IMR-90 (cell line): ENCODE results near the gene DHX29. TPM values are rescaled to one million over a fixed set of nuclear protein-coding genes. Genes with fewer than 3 reads are reported as not detected.

ENCODE experiments used
- ATAC-seq: fragments of 200-7000 bp; cut with Tn5 transposase; 2 replicates; pipeline ENCODE4 v1.9.1; 2020; ENCODE audit warnings: low read depth, mild to moderate bottlenecking, moderate library complexity
- BruUV-seq: library from RNA; stranded (reverse); fragments of 400-500 nt; replicated peaks from 2 replicates; lab custom pipeline; 2021; lab: Mats Ljungman, UMichigan
- CTCF ChIA-PET: fragments of 300-600 bp; formaldehyde crosslinking; extraction: SDS; loops from one replicate; lab custom pipeline; 2021; ENCODE audit warnings: antibody characterized with exemption; lab: Yijun Ruan, JAX
- POLR2A ChIA-PET: fragments of 300-600 bp; sonication (Branson Sonifier 250); formaldehyde crosslinking; loops from one replicate; lab custom pipeline; 2022; ENCODE audit warnings: antibody characterized with exemption; ENCODE audit not compliant: unreplicated experiment; lab: Charles Lee
- DNase-seq: peaks from one replicate; pipeline ENCODE4 v3.0.0; 2013
- H2AFZ ChIP-seq: replicated peaks from 2 replicates; pipeline ENCODE3; 2013; ENCODE audit warnings: low read length, mild to moderate bottlenecking; ENCODE audit not compliant: poor library complexity
- H2AK5ac ChIP-seq: 2 replicates; pipeline ENCODE4 v1.6.1; 2013; ENCODE audit warnings: low read depth, low read length, inconsistent platforms
- H2AK9ac ChIP-seq: replicated peaks from 2 replicates; pipeline ENCODE3; 2013; ENCODE audit warnings: mild to moderate bottlenecking, low read depth, low read length, moderate library complexity; ENCODE audit not compliant: poor library complexity
- H2BK120ac ChIP-seq: 2 replicates; pipeline ENCODE4 v1.6.1; 2013; ENCODE audit warnings: low read depth, low read length, inconsistent platforms
- H2BK15ac ChIP-seq: 3 replicates; pipeline ENCODE4 v1.6.1; 2013; ENCODE audit warnings: low read depth, low read length, inconsistent platforms
- H2BK20ac ChIP-seq: 2 replicates; pipeline ENCODE4 v1.6.1; 2013; ENCODE audit warnings: low read depth, mild to moderate bottlenecking, inconsistent platforms, low read length, moderate library complexity
- H2BK5ac ChIP-seq: 2 replicates; pipeline ENCODE4 v1.6.1; 2013; ENCODE audit warnings: mild to moderate bottlenecking, low read depth, low read length, inconsistent platforms; ENCODE audit not compliant: poor library complexity, severe bottlenecking
- H3K14ac ChIP-seq: replicated peaks from 2 replicates; pipeline ENCODE4 v1.6.1; 2013; ENCODE audit warnings: low read depth, low read length, inconsistent platforms
- H3K18ac ChIP-seq: 2 replicates; pipeline ENCODE4 v1.6.1; 2013; ENCODE audit warnings: low read depth, low read length, control low read depth
- H3K23ac ChIP-seq: 2 replicates; pipeline ENCODE4 v1.6.1; 2013; ENCODE audit warnings: low read depth, low read length, inconsistent platforms
- H3K27ac ChIP-seq: 2 replicates; pipeline ENCODE4 v1.5.1; 2013; ENCODE audit warnings: mild to moderate bottlenecking, control low read depth, low read length; ENCODE audit not compliant: insufficient read depth
- H3K27me3 ChIP-seq: 2 replicates; pipeline ENCODE4 v1.6.1; 2013; ENCODE audit warnings: low read length; ENCODE audit not compliant: control insufficient read depth, insufficient read depth
- H3K36me3 ChIP-seq: 2 replicates; pipeline ENCODE4 v1.6.1; 2013; ENCODE audit warnings: low read length, mixed read lengths; ENCODE audit not compliant: control insufficient read depth, insufficient read depth
- H3K4ac ChIP-seq: 2 replicates; pipeline ENCODE4 v1.6.1; 2013; ENCODE audit warnings: low read depth, low read length, inconsistent platforms
- H3K4me1 ChIP-seq: 2 replicates; pipeline ENCODE4 v1.6.1; 2013; ENCODE audit warnings: low read length, mixed read lengths; ENCODE audit not compliant: control insufficient read depth, insufficient read depth
- H3K4me2 ChIP-seq: 2 replicates; pipeline ENCODE4 v1.6.1; 2013; ENCODE audit warnings: low read depth, mild to moderate bottlenecking, control low read depth, low read length, moderate library complexity
- H3K4me3 ChIP-seq: 2 replicates; pipeline ENCODE4 v1.5.1; 2013; ENCODE audit warnings: low read depth, mild to moderate bottlenecking, control low read depth, low read length, moderate library complexity; ENCODE audit not compliant: insufficient read depth
- H3K56ac ChIP-seq: 2 replicates; pipeline ENCODE4 v1.6.1; 2013; ENCODE audit warnings: low read length, inconsistent platforms; ENCODE audit not compliant: insufficient read depth; ENCODE audit errors: extremely low read depth
- H3K79me1 ChIP-seq, 2 experiments: 2 replicates each; pipeline ENCODE4 v1.6.1; 2013; ENCODE audit warnings: low read length in 2 of 2, inconsistent platforms in 1 of 2, low read depth in 1 of 2
- H3K9ac ChIP-seq: 2 replicates; pipeline ENCODE4 v1.6.1; 2013; ENCODE audit warnings: low read depth, low read length, control low read depth
- H3K9me1 ChIP-seq: 2 replicates; pipeline ENCODE4 v1.6.1; 2013; ENCODE audit warnings: low read length, inconsistent platforms; ENCODE audit not compliant: insufficient read depth
- H3K9me3 ChIP-seq: 2 replicates; pipeline ENCODE4 v1.6.1; 2013; ENCODE audit warnings: low read length; ENCODE audit not compliant: control insufficient read depth, insufficient read depth
- H4K20me1 ChIP-seq: 2 replicates; pipeline ENCODE4 v1.6.1; 2013; ENCODE audit warnings: low read length, inconsistent platforms; ENCODE audit not compliant: insufficient read depth
- H4K5ac ChIP-seq: 2 replicates; pipeline ENCODE4 v1.6.1; 2013; ENCODE audit warnings: mild to moderate bottlenecking, low read depth, low read length, control low read depth
- H4K8ac ChIP-seq, 2 experiments: 2 replicates each; pipeline ENCODE4 v1.6.1; 2013; ENCODE audit warnings: low read depth in 2 of 2, low read length in 2 of 2, control low read depth in 1 of 2, inconsistent platforms in 1 of 2
- H4K91ac ChIP-seq: 2 replicates; pipeline ENCODE4 v1.6.1; 2013; ENCODE audit warnings: low read depth, low read length, inconsistent platforms; ENCODE audit not compliant: insufficient read depth
- CEBPB ChIP-seq: IDR thresholded peaks from 2 replicates; pipeline ENCODE4 v1.6.1; 2012; ENCODE audit warnings: low read depth, low read length, improper control_type of control experiment
- WGBS, 2 experiments: methylation state at CpG; one replicate each; pipeline versions ENCODE4 v1.1.5 to v1.1.7; 2013; ENCODE audit warnings: missing lambda C conversion rate in 2 of 2; ENCODE audit not compliant: insufficient read length in 1 of 2; ENCODE audit errors: extremely low coverage in 2 of 2; 5-methylcytosine and 5-hydroxymethylcytosine counted together
- dilution Hi-C: fragments of 300-500 bp; cut with HindIII; formaldehyde crosslinking; loops from one replicate; pipeline ENCODE4 v1.14.3; 2018; ENCODE audit warnings: low sequenced_read_pairs; ENCODE audit not compliant: unreplicated experiment
- in situ Hi-C: fragments of 300-500 bp; cut with MboI; formaldehyde crosslinking; loops from 3 replicates; pipeline ENCODE4 v1.14.3; 2019; ENCODE audit warnings: low sequenced_read_pairs, inconsistent platforms, mixed read lengths
- intact Hi-C: fragments of 100-400 bp; cut with micrococcal nuclease; formaldehyde crosslinking; loops from 2 replicates; pipeline ENCODE4 v1.10.0; 2022
- polyA plus RNA-seq, 3 experiments: library from polyadenylated mRNA; depleted of rRNA; stranded (reverse); fragments of >200 nt; gene quantifications; 2 replicates each; pipeline ENCODE4 v1.2.3, GENCODE V29; 2012; ENCODE audit warnings: low replicate concordance in 1 of 3
- total RNA-seq: library from RNA; depleted of rRNA; stranded (reverse); fragments of >200 nt; gene quantifications from 2 replicates; pipeline ENCODE4 v1.2.3, GENCODE V29; 2012

DHX29 gene
- total and polyA plus RNA-seq, 2 of the 4 experiments (the other 2 are of a cell fraction) = 9.5 to 25.6 TPM

- no peak for TF ChIP-seq CEBPB
- H3K18ac ChIP-seq = no peak within 1 kb of the TSS
- BruUV-seq = no TSS peak
Measured at GRCh38 chr5:55232985-55233928, 74.2 kb downstream of the DHX29 start, which contains the start of gene CCNO. TSS of gene CCNO (minus strand) at chr5:55233608. CDS start at chr5:55233523, 85 bp downstream.

More at GRCh38 chr5:55232985-55233928, 74.2 kb downstream of the DHX29 start, which contains the start of gene CCNO:
- Histone ChIP-seq H3K4me2 (peak within 1 kb of the TSS; percentile 81), H3K9me1 (no peaks in the 10 kb centered on the region), H2BK5ac (no peak within 1 kb of the TSS), H4K5ac (no peak within 1 kb of the TSS), H3K27me3 (peaks cover 77% of the 10 kb centered on the region), H3K4ac (no peak within 1 kb of the TSS), H3K23ac (peak within 1 kb of the TSS; percentile 91), H3K56ac (no peak within 1 kb of the TSS), H3K4me3 (peak within 1 kb of the TSS; percentile 42), H3K79me1 (no peaks in the 10 kb centered on the region), H3K27ac (no peak within 1 kb of the TSS), H3K9me3 (peaks cover 4% of the 10 kb centered on the region; the same call in 1 of the 2 replicates), H2AFZ (peak within 1 kb of the TSS; percentile 88), H4K91ac (no peak within 1 kb of the TSS), H2BK20ac (no peak within 1 kb of the TSS), H4K8ac (no peak within 1 kb of the TSS), H2BK120ac (no peak within 1 kb of the TSS), H3K9ac (no peak within 1 kb of the TSS), H2AK5ac (no peak within 1 kb of the TSS), H3K4me1 (peaks cover 9% of the 10 kb centered on the region; the same call in 1 of the 2 replicates), H2AK9ac (peak within 1 kb of the TSS; percentile 38), H4K20me1 (peaks cover 15% of the 10 kb centered on the region; the same call in 1 of the 2 replicates), H3K36me3 (no peaks in the 10 kb centered on the region), H3K14ac (no peak within 1 kb of the TSS), H2BK15ac (no peak within 1 kb of the TSS)
- POLR2A ChIA-PET = interaction anchor here (0.6 kb wide), 1 partner anchor 13 kb away, joined by 3 read pairs; no protein-coding TSS in a partner anchor
- in situ Hi-C loops = no loop called here
- dilution Hi-C loops = no loop called here
- DNase-seq = peak; percentile 66
- CTCF ChIA-PET = interaction anchor here (0.6 kb wide), 1 partner anchor 17 kb away, joined by 9 read pairs; no protein-coding TSS in a partner anchor
- ATAC-seq = peak; percentile 94
- whole genome bisulfite sequencing, 2 experiments = 1% methylated on average over 33 of the region's 106 CpGs; no CpG with 5 or more reads in 1 of the 2 experiments
- intact Hi-C loops = no loop called here
